H9 (cell line): ENCODE measurements around the gene HEATR5A. TPM values are rescaled to one million over a fixed set of nuclear protein-coding genes. Genes with fewer than 3 reads are reported as not detected.

ENCODE experiments used
- DNase-seq: peaks from one replicate; pipeline ENCODE4 v3.0.0-alpha.2; 2017
- H2AFZ ChIP-seq: one replicate; pipeline ENCODE4 v1.6.1; 2013; ENCODE audit warnings: mild to moderate bottlenecking, low read length, control low read depth, moderate library complexity
- H2AK5ac ChIP-seq: 2 replicates; pipeline ENCODE4 v1.6.1; 2013; ENCODE audit warnings: low read length, control low read depth, mixed read lengths; ENCODE audit not compliant: insufficient read length
- H2BK120ac ChIP-seq: one replicate; pipeline ENCODE4 v1.6.1; 2013; ENCODE audit warnings: low read depth, mild to moderate bottlenecking, low read length, control low read depth, inconsistent platforms; ENCODE audit not compliant: poor library complexity, severe bottlenecking
- H2BK12ac ChIP-seq: 2 replicates; pipeline ENCODE4 v1.6.1; 2013; ENCODE audit warnings: low read length, control low read depth, mixed read lengths, low read depth; ENCODE audit not compliant: insufficient read length
- H2BK15ac ChIP-seq: 2 replicates; pipeline ENCODE4 v1.6.1; 2013; ENCODE audit warnings: low read depth, low read length, control low read depth
- H2BK20ac ChIP-seq: one replicate; pipeline ENCODE4 v1.6.1; 2013; ENCODE audit warnings: low read depth, mild to moderate bottlenecking, low read length, control low read depth, inconsistent platforms; ENCODE audit not compliant: poor library complexity, severe bottlenecking
- H2BK5ac ChIP-seq: 2 replicates; pipeline ENCODE4 v1.6.1; 2013; ENCODE audit warnings: low read length, control low read depth, mixed read lengths; ENCODE audit not compliant: insufficient read length
- H3K14ac ChIP-seq: 2 replicates; pipeline ENCODE4 v1.6.1; 2013; ENCODE audit warnings: low read length, control low read depth; ENCODE audit not compliant: insufficient read depth
- H3K18ac ChIP-seq: 2 replicates; pipeline ENCODE4 v1.6.1; 2013; ENCODE audit warnings: low read depth, mild to moderate bottlenecking, mixed read lengths, low read length, control low read depth; ENCODE audit not compliant: insufficient read length
- H3K23ac ChIP-seq: 2 replicates; pipeline ENCODE4 v1.6.1; 2013; ENCODE audit warnings: low read length, control low read depth, mixed read lengths, low read depth; ENCODE audit not compliant: insufficient read length
- H3K23me2 ChIP-seq: 2 replicates; pipeline ENCODE4 v1.6.1; 2013; ENCODE audit warnings: low read depth, mild to moderate bottlenecking, mixed read lengths, low read length, control low read depth; ENCODE audit not compliant: insufficient read length, poor library complexity, severe bottlenecking
- H3K27ac ChIP-seq: 2 replicates; pipeline ENCODE4 v1.5.1; 2013; ENCODE audit warnings: low read length, control low read depth, mixed read lengths, low read depth; ENCODE audit not compliant: insufficient read length
- H3K27me3 ChIP-seq: 2 replicates; pipeline ENCODE4 v1.6.1; 2013; ENCODE audit warnings: low read length, control low read depth, inconsistent platforms; ENCODE audit not compliant: insufficient read depth
- H3K4ac ChIP-seq: 2 replicates; pipeline ENCODE4 v1.6.1; 2013; ENCODE audit warnings: low read depth, mild to moderate bottlenecking, control low read depth, inconsistent platforms, low read length, moderate library complexity
- H3K4me1 ChIP-seq: 2 replicates; pipeline ENCODE4 v1.6.1; 2013; ENCODE audit warnings: low read length, control low read depth, inconsistent platforms; ENCODE audit not compliant: insufficient read depth
- H3K4me2 ChIP-seq: 2 replicates; pipeline ENCODE4 v1.6.1; 2013; ENCODE audit warnings: low read length, control low read depth, mixed read lengths; ENCODE audit not compliant: insufficient read length, insufficient read depth
- H3K56ac ChIP-seq: 2 replicates; pipeline ENCODE4 v1.6.1; 2013; ENCODE audit warnings: low read depth, mild to moderate bottlenecking, mixed read lengths, low read length, control low read depth; ENCODE audit not compliant: insufficient read length
- H3K79me1 ChIP-seq: 2 replicates; pipeline ENCODE4 v1.6.1; 2013; ENCODE audit warnings: low read depth, mild to moderate bottlenecking, moderate library complexity, low read length, control low read depth, inconsistent platforms; ENCODE audit not compliant: insufficient read depth, poor library complexity, severe bottlenecking
- H3K79me2 ChIP-seq: 2 replicates; pipeline ENCODE4 v1.6.1; 2013; ENCODE audit warnings: low read length, control low read depth, inconsistent platforms; ENCODE audit not compliant: insufficient read depth
- H3K9ac ChIP-seq: 2 replicates; pipeline ENCODE4 v1.6.1; 2013; ENCODE audit warnings: low read length, control low read depth, mixed read lengths; ENCODE audit not compliant: insufficient read length; ENCODE audit errors: extremely low read depth
- H3K9me3 ChIP-seq: one replicate; pipeline ENCODE4 v1.6.1; 2013; ENCODE audit warnings: low read depth, low read length, inconsistent platforms; ENCODE audit not compliant: control insufficient read depth
- H3T11ph ChIP-seq: one replicate; pipeline ENCODE4 v1.6.1; 2013; ENCODE audit warnings: mild to moderate bottlenecking, low read length, control low read depth, inconsistent platforms
- H4K20me1 ChIP-seq: one replicate; pipeline ENCODE4 v1.6.1; 2013; ENCODE audit not compliant: control insufficient read depth, insufficient read length, insufficient read depth
- H4K5ac ChIP-seq: 2 replicates; pipeline ENCODE4 v1.6.1; 2013; ENCODE audit warnings: low read depth, mild to moderate bottlenecking, mixed read lengths, low read length, control low read depth; ENCODE audit not compliant: insufficient read length
- H4K8ac ChIP-seq: replicated peaks from 2 replicates; pipeline ENCODE4 v1.6.1; 2013; ENCODE audit warnings: low read length, control low read depth, mixed read lengths, low read depth; ENCODE audit not compliant: insufficient read length
- H4K91ac ChIP-seq: 2 replicates; pipeline ENCODE4 v1.6.1; 2013; ENCODE audit warnings: low read depth, mild to moderate bottlenecking, moderate library complexity, mixed read lengths, low read length, control low read depth; ENCODE audit not compliant: insufficient read length
- H3K27ac Mint-ChIP-seq, 3 experiments: 2 replicates in 2 of 3; 3 replicates in 1 of 3; pipeline ENCODE4 v1.8.0; 2020 to 2021; ENCODE audit warnings: mixed read lengths in 3 of 3, mild to moderate bottlenecking in 1 of 3, moderate library complexity in 1 of 3
- H3K27me3 Mint-ChIP-seq: 2 replicates; pipeline ENCODE4 v1.8.0; 2021; ENCODE audit warnings: low read depth, mild to moderate bottlenecking, moderate library complexity, mixed read lengths
- H3K36me3 Mint-ChIP-seq, 3 experiments: 2 replicates in 2 of 3; 3 replicates in 1 of 3; pipeline ENCODE4 v1.8.0; 2020 to 2021; ENCODE audit warnings: low read depth in 3 of 3, mixed read lengths in 3 of 3; ENCODE audit not compliant: insufficient read depth in 1 of 3
- H3K4me1 Mint-ChIP-seq, 2 experiments: 2 replicates each; pipeline ENCODE4 v1.8.0; 2020; ENCODE audit warnings: mixed read lengths in 2 of 2
- H3K4me3 Mint-ChIP-seq, 2 experiments: 2 replicates in 1 of 2; 3 replicates in 1 of 2; pipeline ENCODE4 v1.8.0; 2020 to 2021; ENCODE audit warnings: mild to moderate bottlenecking in 2 of 2, mixed read lengths in 2 of 2, moderate library complexity in 1 of 2
- H3K9me3 Mint-ChIP-seq, 2 experiments: 2 replicates in 1 of 2; 3 replicates in 1 of 2; pipeline ENCODE4 v1.8.0; 2020; ENCODE audit warnings: mild to moderate bottlenecking in 2 of 2, mixed read lengths in 2 of 2, moderate library complexity in 1 of 2
- CTCF ChIP-seq: fragments of 200-600 bp; sonication (generic); conservative IDR thresholded peaks from 3 replicates; pipeline ENCODE4 v1.8.0; 2021; ENCODE audit warnings: antibody characterized with exemption, mild to moderate bottlenecking
- WGBS: extraction: QIAGEN DNeasy Blood & Tissue Kit; methylation state at CpG from one replicate; pipeline ENCODE4 v1.1.7; 2013; ENCODE audit warnings: missing lambda C conversion rate, low lambda C conversion rate, mixed read lengths; ENCODE audit not compliant: insufficient read length; ENCODE audit errors: extremely low coverage; 5-methylcytosine and 5-hydroxymethylcytosine counted together
- total RNA-seq: library from RNA; stranded (reverse); gene quantifications from 2 replicates; pipeline ENCODE4 v1.2.1, GENCODE V29; 2021

Gene HEATR5A
- total RNA-seq, 1 experiment from 2014 or later = 21.2 TPM

GRCh38 chr14:31449971-31450610 lies 29.7 kb upstream of the HEATR5A start:
- DNase-seq = no peak
- H3K4me2 ChIP-seq = no peak overlapping the region
- no peak overlapping the region for H2BK15ac ChIP-seq
- no peaks in the 10 kb centered on the region for H3K79me2 ChIP-seq
- Mint-ChIP-seq H3K36me3 (peaks cover 10 to 37% (median 26%) of the 10 kb centered on the region in 3 experiments; a peak in 6 of 7 replicates), H3K27ac (no peak overlapping the region), H3K9me3 (no peaks in the 10 kb centered on the region), H3K4me3 (no peak overlapping the region), H3K27me3 (no peaks in the 10 kb centered on the region), H3K4me1 (no peaks in the 10 kb centered on the region)
- H3K27ac ChIP-seq = no peak overlapping the region
- H3K79me1 ChIP-seq = no peaks in the 10 kb centered on the region
- no peak overlapping the region for H2BK20ac ChIP-seq
- H3K56ac ChIP-seq = no peak overlapping the region
- H3K9me3 ChIP-seq = no peaks in the 10 kb centered on the region
- no peaks in the 10 kb centered on the region for H3K23me2 ChIP-seq
- no peak overlapping the region for H2AFZ ChIP-seq
- H2BK120ac ChIP-seq = no peak overlapping the region
- WGBS = no CpG with 5 or more reads among the region's 2 CpGs
- no peak overlapping the region for H3K9ac ChIP-seq
- no peak overlapping the region for H2BK5ac ChIP-seq
- no peak overlapping the region for H4K8ac ChIP-seq
- no peaks in the 10 kb centered on the region for H4K20me1 ChIP-seq
- H3K14ac ChIP-seq = no peak overlapping the region
- H3K4ac ChIP-seq = no peak overlapping the region
- H4K5ac ChIP-seq = no peak overlapping the region
- no peak overlapping the region for H2AK5ac ChIP-seq
- H3T11ph ChIP-seq = no peak overlapping the region
- H3K18ac ChIP-seq = no peak overlapping the region
- no peak overlapping the region for H3K23ac ChIP-seq
- H2BK12ac ChIP-seq = no peak overlapping the region
- TF ChIP-seq CTCF = peak; percentile 58
- no peaks in the 10 kb centered on the region for H3K27me3 ChIP-seq
- H4K91ac ChIP-seq = no peak overlapping the region
- H3K4me1 ChIP-seq = no peaks in the 10 kb centered on the region
